ENCODE results near the gene SHROOM4.

DNA sequence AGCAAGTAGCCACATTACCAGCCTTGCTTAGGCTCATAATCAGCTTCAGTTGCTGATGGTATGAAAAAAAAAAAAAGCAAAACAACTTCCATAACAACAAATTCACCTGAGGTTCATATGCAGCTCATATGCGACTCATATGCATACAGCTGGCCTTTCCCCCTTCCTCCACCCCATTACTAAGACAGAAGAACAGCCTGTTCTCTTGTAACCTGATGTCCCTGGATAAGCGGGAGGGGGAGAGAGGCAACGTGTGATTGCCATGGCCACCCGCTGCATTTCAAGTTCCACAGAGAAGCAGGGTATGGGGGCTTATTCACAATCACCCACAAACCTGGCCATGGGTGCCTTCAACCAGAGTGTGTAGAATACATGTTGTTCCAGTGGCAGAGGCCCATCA is 248.3 kb downstream of the SHROOM4 start:
- no peak for TF ChIP-seq JUND (IDR thresholded peaks at IDR 0.05; ENCODE audit: borderline replicate concordance, low read depth, low read length)
- no peak for TF ChIP-seq JUND (tag; IDR thresholded peaks at IDR 0.05; ENCODE audit: borderline replicate concordance, low read depth, low read length)
- TF ChIP-seq SPI1 (IDR thresholded peaks at IDR 0.05; ENCODE audit: borderline replicate concordance, low read depth, low read length): no peak
- TF ChIP-seq NFIC (IDR thresholded peaks at IDR 0.05): no peak
- no peak for TF ChIP-seq FOS (IDR thresholded peaks at IDR 0.05; ENCODE audit: extremely low read depth, insufficient read length)
- no peak for TF ChIP-seq ZNF133 (CRISPR knock-in tag; IDR thresholded peaks at IDR 0.05)
- TF ChIP-seq MYC (IDR thresholded peaks at IDR 0.05; ENCODE audit: low read depth, low read length): no peak
- TF ChIP-seq MYC (CRISPR knock-in tag; IDR thresholded peaks at IDR 0.05; ENCODE audit: borderline replicate concordance, low read depth): no peak
- TF ChIP-seq SRSF9 (IDR thresholded peaks at IDR 0.05; ENCODE audit: borderline replicate concordance, low read depth, low read length): no peak
- no peak for TF ChIP-seq ZNF785 (CRISPR knock-in tag; IDR thresholded peaks at IDR 0.05)

Data from K562 (cell line).